NCI-H524 (cell line): ENCODE results near the gene TCAP.

Experiments
- DNase-seq, 2 experiments: peaks; one replicate each; lab custom pipeline; 2025; lab: John Stamatoyannopoulos, UW

TCAP gene

GRCh38 chr17:39664581-39665561 lies at the start of gene TCAP:
TCAP (plus strand) TSS chr17:39665349; CDS start chr17:39665360, 11 bp downstream.
- no peak for DNase-seq

GRCh38 chr17:39615434-39615833 lies 49.7 kb upstream of the TCAP start:
- no peak for DNase-seq

GRCh38 chr17:39617100-39617445 lies 48.1 kb upstream of the TCAP start:
- no peak for DNase-seq

GRCh38 chr17:39617446-39618245 lies 47.5 kb upstream of the TCAP start:
- DNase-seq: peak; percentile 63 to 77

- DNase-seq: peak; percentile 60 to 65
Observed at GRCh38 chr17:39618246-39618913, 46.8 kb upstream of the TCAP start.

- peak; percentile 80 to 82 for DNase-seq
Observed at GRCh38 chr17:39618956-39619785, 46.0 kb upstream of the TCAP start.

- DNase-seq: no peak
Observed at GRCh38 chr17:39619786-39620101, 45.4 kb upstream of the TCAP start.

- peak; percentile 82 to 86 for DNase-seq
Observed at GRCh38 chr17:39621523-39622379, 43.4 kb upstream of the TCAP start.

GRCh38 chr17:39622380-39623006 lies 42.7 kb upstream of the TCAP start:
- DNase-seq: peak in 1 of 2 experiments; percentile 40

- peak; percentile 69 to 83 for DNase-seq
Observed at GRCh38 chr17:39623356-39623950, 41.7 kb upstream of the TCAP start.

- DNase-seq: no peak
Observed at GRCh38 chr17:39624313-39624712, 40.8 kb upstream of the TCAP start.

GRCh38 chr17:39625198-39625785 lies 39.9 kb upstream of the TCAP start:
- no peak for DNase-seq

GRCh38 chr17:39626171-39627046 lies 38.7 kb upstream of the TCAP start, which contains the start of gene PPP1R1B:
PPP1R1B (plus strand) TSS chr17:39626952; CDS start chr17:39627393, 441 bp downstream.
- no peak for DNase-seq

GRCh38 chr17:39627047-39627711 lies 38.0 kb upstream of the TCAP start:
- DNase-seq: no peak

- DNase-seq: peak in 1 of 2 experiments; percentile 59
Observed at GRCh38 chr17:39627712-39628516, 37.2 kb upstream of the TCAP start.

- no peak for DNase-seq
Observed at GRCh38 chr17:39628655-39629493, 36.3 kb upstream of the TCAP start.
